Smooth muscle cell (in vitro differentiated cells): ENCODE results near the gene RAI1. TPM values are rescaled to one million over a fixed set of nuclear protein-coding genes. Genes with fewer than 3 reads are reported as not detected.

Source experiments
- DNase-seq: peaks from one replicate; lab custom pipeline; 2025; ENCODE audit not compliant: unreplicated experiment; lab: John Stamatoyannopoulos, UW
- H2AFZ ChIP-seq: fragments of 200-600 bp; sonication (generic); 2 replicates; pipeline ENCODE4 v1.6.0; 2016; ENCODE audit warnings: antibody characterized with exemption, low read depth, mild to moderate bottlenecking
- H3F3A ChIP-seq: fragments of 200-600 bp; sonication (generic); 2 replicates; pipeline ENCODE4 v1.6.0; 2017; ENCODE audit warnings: antibody characterized with exemption, low read depth
- H3K27ac ChIP-seq: fragments of 200-600 bp; sonication (generic); 2 replicates; pipeline ENCODE4 v1.5.1; 2016; ENCODE audit warnings: low read depth, mild to moderate bottlenecking
- H3K27me3 ChIP-seq: fragments of 200-600 bp; sonication (generic); 2 replicates; pipeline ENCODE4 v1.6.1; 2016; ENCODE audit warnings: low read depth, mild to moderate bottlenecking
- H3K36me3 ChIP-seq: fragments of 200-600 bp; sonication (generic); 2 replicates; pipeline ENCODE4 v1.5.1; 2016; ENCODE audit warnings: low read depth
- H3K4me1 ChIP-seq: fragments of 200-600 bp; sonication (generic); 2 replicates; pipeline ENCODE4 v1.5.1; 2016; ENCODE audit warnings: low read depth
- H3K4me2 ChIP-seq: fragments of 200-600 bp; sonication (generic); 2 replicates; pipeline ENCODE4 v1.6.0; 2016; ENCODE audit warnings: mild to moderate bottlenecking
- H3K4me3 ChIP-seq: fragments of 200-600 bp; sonication (generic); 2 replicates; pipeline ENCODE4 v1.5.1; 2016; ENCODE audit warnings: mild to moderate bottlenecking
- H3K79me2 ChIP-seq: fragments of 200-600 bp; sonication (generic); 2 replicates; pipeline ENCODE4 v1.6.0; 2016; ENCODE audit warnings: low read depth, mild to moderate bottlenecking
- H3K9ac ChIP-seq: fragments of 200-600 bp; sonication (generic); 2 replicates; pipeline ENCODE4 v1.6.0; 2016; ENCODE audit warnings: low read depth
- H3K9me3 ChIP-seq: fragments of 200-600 bp; sonication (generic); replicated peaks from 2 replicates; pipeline ENCODE4 v1.5.1; 2016; ENCODE audit warnings: low read depth
- H4K20me1 ChIP-seq: fragments of 200-600 bp; sonication (generic); 2 replicates; pipeline ENCODE4 v1.6.0; 2016; ENCODE audit warnings: low read depth
- CTCF ChIP-seq: fragments of 200-600 bp; sonication (generic); IDR thresholded peaks from 2 replicates; pipeline ENCODE4 v1.5.1; 2017; ENCODE audit warnings: borderline replicate concordance, mild to moderate bottlenecking, antibody characterized with exemption; ENCODE audit not compliant: insufficient read depth, poor library complexity, severe bottlenecking
- WGBS: methylation state at CpG from one replicate; pipeline ENCODE4 v1.1.7; 2016; ENCODE audit warnings: low lambda C conversion rate; 5-methylcytosine and 5-hydroxymethylcytosine counted together
- polyA plus RNA-seq: library from polyadenylated mRNA; unstranded; fragments of >200 nt; fragmentation: Nextera tagmentation; extraction: Ambion mirVana; gene quantifications from 2 replicates; pipeline ENCODE4 v1.2.1, GENCODE V29; 2016
- total RNA-seq: library from RNA; depleted of rRNA; stranded (reverse); fragments of >200 nt; gene quantifications from 2 replicates; pipeline ENCODE4 v1.2.3, GENCODE V29; 2014

RAI1 gene
- total and polyA plus RNA-seq, 2 experiments from 2014 or later = 11.1 to 17.6 TPM

- H3K79me2 ChIP-seq = peaks cover 83% of the 10 kb centered on the region
- no peak overlapping the region for H2AFZ ChIP-seq
- H3K9ac ChIP-seq = no peak overlapping the region
- H3K4me2 ChIP-seq = no peak overlapping the region
- no peaks in the 10 kb centered on the region for H3K27me3 ChIP-seq
- peaks cover 23% of the 10 kb centered on the region for H3K4me1 ChIP-seq
- no peaks in the 10 kb centered on the region for H3K36me3 ChIP-seq
- no peaks in the 10 kb centered on the region for H3K9me3 ChIP-seq
- no peak overlapping the region for H3K27ac ChIP-seq
- H3K4me3 ChIP-seq = no peak overlapping the region
- 85% methylated on average over 21 of the region's 21 CpGs for WGBS
- H3F3A ChIP-seq = peaks cover 24% of the 10 kb centered on the region
- TF ChIP-seq CTCF = no peak
- DNase-seq = no peak
- peaks cover 100% of the 10 kb centered on the region for H4K20me1 ChIP-seq
Observed at GRCh38 chr17:17774009-17774881, 93.0 kb downstream of the RAI1 start.

- Histone ChIP-seq H3K4me2 (no peak overlapping the region), H3K27ac (no peak overlapping the region), H2AFZ (no peak overlapping the region), H4K20me1 (peaks cover 100% of the 10 kb centered on the region), H3K4me1 (peaks cover 35% of the 10 kb centered on the region), H3K4me3 (no peak overlapping the region), H3K36me3 (no peaks in the 10 kb centered on the region), H3K9ac (no peak overlapping the region), H3K79me2 (peaks cover 67% of the 10 kb centered on the region), H3K9me3 (no peaks in the 10 kb centered on the region), H3K27me3 (no peaks in the 10 kb centered on the region), H3F3A (peaks cover 39% of the 10 kb centered on the region)
- TF ChIP-seq CTCF = no peak
- no peak for DNase-seq
- WGBS = 100% methylated on average over 3 of the region's 3 CpGs
Observed at GRCh38 chr17:17776889-17777288, 95.6 kb downstream of the RAI1 start.

GRCh38 chr17:17778308-17779014, 97.2 kb downstream of the RAI1 start:
- peak overlapping the region; percentile 18 for H3K4me2 ChIP-seq
- no peak for TF ChIP-seq CTCF
- H3K36me3 ChIP-seq = no peaks in the 10 kb centered on the region
- peaks cover 62% of the 10 kb centered on the region for H3K79me2 ChIP-seq
- peak overlapping the region; percentile 70 for H3K27ac ChIP-seq
- H3K4me3 ChIP-seq = no peak overlapping the region
- WGBS = 58% methylated on average over 6 of the region's 8 CpGs
- H3K4me1 ChIP-seq = peaks cover 43% of the 10 kb centered on the region
- peaks cover 100% of the 10 kb centered on the region for H4K20me1 ChIP-seq
- DNase-seq = peak; percentile 21
- no peaks in the 10 kb centered on the region for H3K9me3 ChIP-seq
- peaks cover 39% of the 10 kb centered on the region for H3F3A ChIP-seq
- no peaks in the 10 kb centered on the region for H3K27me3 ChIP-seq
- no peak overlapping the region for H2AFZ ChIP-seq
- H3K9ac ChIP-seq = no peak overlapping the region
